ENCODE data around the gene KLF5. TPM values are rescaled to one million over a fixed set of nuclear protein-coding genes. Genes with fewer than 3 reads are reported as not detected.
A peak's percentile ranks its signal among the peaks of the same experiment; 100 is the strongest.
"Not testable (repeated sequence)": the region's sequence is repeated elsewhere in the genome, so short reads cannot be mapped to it uniquely, and the experiment has no call there.

The KLF5 gene
- total RNA-seq, 1 experiment from 2014 or later: 65.9 TPM

- Histone ChIP-seq H4K20me1 (ENCODE audit: insufficient read depth) (no peaks in the 10 kb centered on the region), H3K9me3 (ENCODE audit: insufficient read depth, low read depth) (no peaks in the 10 kb centered on the region), H3K4me2 (no peak overlapping the region), H3K4me3 (no peak overlapping the region), H3K27ac (no peak overlapping the region), H3F3A (ENCODE audit: insufficient read depth, low read depth) (peaks cover 9% of the 10 kb centered on the region; the same call in 1 of the 2 replicates), H3K9me2 (ENCODE audit: insufficient read depth) (no peaks in the 10 kb centered on the region), H3K27me3 (ENCODE audit: insufficient read depth, low read depth) (no peaks in the 10 kb centered on the region), H3K79me2 (ENCODE audit: low read depth) (no peaks in the 10 kb centered on the region), H3K4me1 (replicated peaks; ENCODE audit: insufficient read depth) (peaks cover 13% of the 10 kb centered on the region; the same call in 1 of the 2 replicates), H2AFZ (no peak overlapping the region), H3K36me3 (ENCODE audit: low read depth) (no peaks in the 10 kb centered on the region)
- BruUV-seq (replicated peaks): no TSS peak
- intact Hi-C loops (cut with micrococcal nuclease; ENCODE audit: unreplicated experiment): no loop called here
- TF ChIP-seq EZH2 (IDR thresholded peaks at IDR 0.05; ENCODE audit: low read depth): no peak
- ChIA-PET POLR2A (ENCODE audit: unreplicated experiment) (interaction anchor here (0.6 kb wide), 1 partner anchor 96 kb away, joined by 7 read pairs; no protein-coding TSS in a partner anchor), CTCF (no interaction called here)
- no peak for DNase-seq
Observed at GRCh38 chr13:73045031-73045430, 13.8 kb upstream of the KLF5 start.

- H2AFZ ChIP-seq; BruUV-seq (replicated peaks); H3K4me3 ChIP-seq; H3K36me3 ChIP-seq (ENCODE audit: low read depth); H3K79me2 ChIP-seq (ENCODE audit: low read depth); H3K9me3 ChIP-seq (ENCODE audit: insufficient read depth, low read depth); H3K4me2 ChIP-seq; H3K27me3 ChIP-seq (ENCODE audit: insufficient read depth, low read depth); H3K4me1 ChIP-seq (replicated peaks; ENCODE audit: insufficient read depth); CTCF ChIA-PET; H3K9me2 ChIP-seq (ENCODE audit: insufficient read depth); DNase-seq; H4K20me1 ChIP-seq (ENCODE audit: insufficient read depth); intact Hi-C loops (cut with micrococcal nuclease; ENCODE audit: unreplicated experiment); H3K27ac ChIP-seq; H3F3A ChIP-seq (ENCODE audit: insufficient read depth, low read depth): not testable (repeated sequence)
- POLR2A ChIA-PET (ENCODE audit: unreplicated experiment): interaction anchor here (0.6 kb wide), 1 partner anchor 429 kb away, joined by 6 read pairs; no protein-coding TSS in a partner anchor
Observed at GRCh38 chr13:73048615-73049014, 10.2 kb upstream of the KLF5 start.

- H3K4me3 ChIP-seq: no peak overlapping the region
- no peaks in the 10 kb centered on the region for H3K27me3 ChIP-seq (ENCODE audit: insufficient read depth, low read depth)
- peaks cover 19% of the 10 kb centered on the region for H3F3A ChIP-seq (ENCODE audit: insufficient read depth, low read depth)
- no peak overlapping the region for H2AFZ ChIP-seq
- peak overlapping the region; percentile 67; the same call in 1 of the 2 replicates for H3K4me2 ChIP-seq
- DNase-seq: no peak
- H3K27ac ChIP-seq: peak overlapping the region; percentile 79; the same call in 1 of the 2 replicates
- H3K9me2 ChIP-seq (ENCODE audit: insufficient read depth): no peaks in the 10 kb centered on the region
- TF ChIP-seq EZH2 (IDR thresholded peaks at IDR 0.05; ENCODE audit: low read depth): no peak
- no peak for TF ChIP-seq CTCF (conservative IDR thresholded peaks at IDR 0.05)
- peaks cover 15% of the 10 kb centered on the region for H3K79me2 ChIP-seq (ENCODE audit: low read depth)
- intact Hi-C loops (cut with micrococcal nuclease; ENCODE audit: unreplicated experiment): loop anchor here (5.0 kb wide), 3 partner anchors 193 to 373 kb away; partner anchors contain the start of genes DIS3 and PIBF1
- H3K9me3 ChIP-seq (ENCODE audit: insufficient read depth, low read depth): no peaks in the 10 kb centered on the region
- H3K36me3 ChIP-seq (ENCODE audit: low read depth): no peaks in the 10 kb centered on the region
- CTCF ChIA-PET: no interaction called here
- POLR2A ChIA-PET (ENCODE audit: unreplicated experiment): interaction anchor here (0.6 kb wide), 1 partner anchor 1252 kb away, joined by 5 read pairs; no protein-coding TSS in a partner anchor
- H4K20me1 ChIP-seq (ENCODE audit: insufficient read depth): no peaks in the 10 kb centered on the region
- no TSS peak for BruUV-seq (replicated peaks)
- H3K4me1 ChIP-seq (replicated peaks; ENCODE audit: insufficient read depth): peaks cover 43% of the 10 kb centered on the region
Observed at GRCh38 chr13:73054712-73055111, 4.1 kb upstream of the KLF5 start.

- peak overlapping the region; percentile 79 for H3K27ac ChIP-seq
- no peaks in the 10 kb centered on the region for H4K20me1 ChIP-seq (ENCODE audit: insufficient read depth)
- H3K4me3 ChIP-seq: peak overlapping the region; percentile 30; the same call in 1 of the 2 replicates
- H3K4me2 ChIP-seq: peak overlapping the region; percentile 67
- no peaks in the 10 kb centered on the region for H3K27me3 ChIP-seq (ENCODE audit: insufficient read depth, low read depth)
- no peaks in the 10 kb centered on the region for H3K9me3 ChIP-seq (ENCODE audit: insufficient read depth, low read depth)
- TF ChIP-seq EZH2 (IDR thresholded peaks at IDR 0.05; ENCODE audit: low read depth) (no peak), CTCF (conservative IDR thresholded peaks at IDR 0.05) (no peak)
- no TSS peak for BruUV-seq (replicated peaks)
- CTCF ChIA-PET: interaction anchor here (0.5 kb wide), 1 partner anchor 43 kb away, joined by 7 read pairs; no protein-coding TSS in a partner anchor
- peaks cover 43% of the 10 kb centered on the region for H3K4me1 ChIP-seq (replicated peaks; ENCODE audit: insufficient read depth)
- H3F3A ChIP-seq (ENCODE audit: insufficient read depth, low read depth): peaks cover 27% of the 10 kb centered on the region
- no peaks in the 10 kb centered on the region for H3K9me2 ChIP-seq (ENCODE audit: insufficient read depth)
- intact Hi-C loops (cut with micrococcal nuclease; ENCODE audit: unreplicated experiment): loop anchor here (2.0 to 5.0 kb wide), 4 partner anchors 95 to 371 kb away; partner anchors contain the start of genes DIS3 and PIBF1
- POLR2A ChIA-PET (ENCODE audit: unreplicated experiment): interaction anchor here (0.6 to 0.7 kb wide), 4 partner anchors 17 to 667 kb away, joined by 3 to 9 read pairs (median 6); no protein-coding TSS in a partner anchor
- H2AFZ ChIP-seq: no peak overlapping the region
- peak; percentile 48 to 94 for DNase-seq
- H3K36me3 ChIP-seq (ENCODE audit: low read depth): peaks cover 6% of the 10 kb centered on the region; the same call in 1 of the 2 replicates
- peaks cover 28% of the 10 kb centered on the region for H3K79me2 ChIP-seq (ENCODE audit: low read depth)
Observed at GRCh38 chr13:73055813-73056564, 2.8 kb upstream of the KLF5 start.
